Measurements from ENCODE around the gene TMCO6. TPM values are rescaled to one million over a fixed set of nuclear protein-coding genes. Genes with fewer than 3 reads are reported as not detected.
"Not testable (repeated sequence)": the region's sequence is repeated elsewhere in the genome, so short reads cannot be mapped to it uniquely, and the experiment has no call there.

The TMCO6 gene
- total RNA-seq, 1 donor from 2014 or later = 17.8 TPM

GRCh38 chr5:140609126-140609525, 30.1 kb upstream of the TMCO6 start:
- Histone ChIP-seq H3K4me2 (no peak overlapping the region), H3K79me2 (ENCODE audit: low read depth) (no peaks in the 10 kb centered on the region), H3K9me3 (ENCODE audit: low read depth) (no peaks in the 10 kb centered on the region), H4K20me1 (ENCODE audit: low read depth) (no peaks in the 10 kb centered on the region), H3F3A (ENCODE audit: low read depth) (no peaks in the 10 kb centered on the region), H3K27me3 (no peaks in the 10 kb centered on the region), H3K27ac (no peak overlapping the region), H3K9ac (no peak overlapping the region), H3K4me1 (no peaks in the 10 kb centered on the region), H2AFZ (replicated peaks) (no peak overlapping the region), H3K4me3 (no peak overlapping the region), H3K36me3 (no peaks in the 10 kb centered on the region)
- Mint-ChIP-seq H3K36me3 (no peaks in the 10 kb centered on the region), H3K27ac (no peak overlapping the region), H3K27me3 (ENCODE audit: insufficient read depth, low read depth) (peaks cover 3% of the 10 kb centered on the region), H3K4me3 (no peak overlapping the region), H3K9me3 (peaks cover 7% of the 10 kb centered on the region), H3K4me1 (peaks cover 4% of the 10 kb centered on the region)
- TF ChIP-seq EZH2phosphoT487 (IDR thresholded peaks at IDR 0.05) = no peak
- TF ChIP-seq EZH2 (IDR thresholded peaks at IDR 0.05) = no peak
- TF ChIP-seq, protein P1, sequence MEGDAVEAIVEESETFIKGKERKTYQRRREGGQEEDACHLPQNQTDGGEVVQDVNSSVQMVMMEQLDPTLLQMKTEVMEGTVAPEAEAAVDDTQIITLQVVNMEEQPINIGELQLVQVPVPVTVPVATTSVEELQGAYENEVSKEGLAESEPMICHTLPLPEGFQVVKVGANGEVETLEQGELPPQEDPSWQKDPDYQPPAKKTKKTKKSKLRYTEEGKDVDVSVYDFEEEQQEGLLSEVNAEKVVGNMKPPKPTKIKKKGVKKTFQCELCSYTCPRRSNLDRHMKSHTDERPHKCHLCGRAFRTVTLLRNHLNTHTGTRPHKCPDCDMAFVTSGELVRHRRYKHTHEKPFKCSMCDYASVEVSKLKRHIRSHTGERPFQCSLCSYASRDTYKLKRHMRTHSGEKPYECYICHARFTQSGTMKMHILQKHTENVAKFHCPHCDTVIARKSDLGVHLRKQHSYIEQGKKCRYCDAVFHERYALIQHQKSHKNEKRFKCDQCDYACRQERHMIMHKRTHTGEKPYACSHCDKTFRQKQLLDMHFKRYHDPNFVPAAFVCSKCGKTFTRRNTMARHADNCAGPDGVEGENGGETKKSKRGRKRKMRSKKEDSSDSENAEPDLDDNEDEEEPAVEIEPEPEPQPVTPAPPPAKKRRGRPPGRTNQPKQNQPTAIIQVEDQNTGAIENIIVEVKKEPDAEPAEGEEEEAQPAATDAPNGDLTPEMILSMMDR (IDR thresholded peaks at IDR 0.05) = no peak
- no peak for DNase-seq (ENCODE audit: low spot score)

DNA sequence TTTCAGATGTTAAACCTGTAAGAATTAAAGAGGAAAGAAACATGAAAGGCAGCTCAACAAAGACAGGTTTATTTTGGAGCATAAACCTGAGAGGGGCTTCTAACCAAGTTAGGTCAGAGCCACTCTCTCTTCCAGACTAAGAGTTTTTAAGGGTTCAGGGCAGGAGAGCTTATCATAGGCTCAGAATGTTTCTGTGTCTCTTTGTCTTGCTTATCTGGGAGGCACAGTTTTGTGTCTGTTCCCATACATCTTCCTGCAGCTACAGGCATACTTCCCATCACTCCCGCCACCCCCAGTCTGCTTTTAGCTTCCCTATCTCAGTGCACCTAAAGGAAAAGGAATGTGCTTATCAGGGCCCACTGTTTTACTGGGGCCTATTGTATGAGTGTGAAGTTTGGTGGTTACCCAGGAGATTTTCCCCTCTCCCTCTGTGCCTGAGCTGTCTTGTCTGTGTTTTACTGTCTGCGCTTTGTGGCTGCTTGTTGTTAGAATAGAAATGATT, 28.2 kb upstream of the TMCO6 start:
- TF ChIP-seq EZH2phosphoT487 (IDR thresholded peaks at IDR 0.05) (no peak), EZH2 (IDR thresholded peaks at IDR 0.05) (no peak)
- TF ChIP-seq, protein P1 (IDR thresholded peaks at IDR 0.05) = no peak
- H3K9me3 Mint-ChIP-seq = peaks cover 7% of the 10 kb centered on the region
- H3K27ac Mint-ChIP-seq = no peak overlapping the region
- H3K27ac ChIP-seq = no peak overlapping the region
- H3K27me3 ChIP-seq = no peaks in the 10 kb centered on the region
- no peaks in the 10 kb centered on the region for H4K20me1 ChIP-seq (ENCODE audit: low read depth)
- H3K36me3 ChIP-seq = no peaks in the 10 kb centered on the region
- no peaks in the 10 kb centered on the region for H3K9me3 ChIP-seq (ENCODE audit: low read depth)
- DNase-seq (ENCODE audit: low spot score) = no peak
- no peak overlapping the region for H3K9ac ChIP-seq
- H3K4me1 Mint-ChIP-seq = peaks cover 4% of the 10 kb centered on the region
- no peak overlapping the region for H2AFZ ChIP-seq (replicated peaks)
- H3K4me3 ChIP-seq = no peak overlapping the region
- no peak overlapping the region for H3K4me2 ChIP-seq
- H3K4me1 ChIP-seq = no peaks in the 10 kb centered on the region
- no peaks in the 10 kb centered on the region for H3F3A ChIP-seq (ENCODE audit: low read depth)
- peaks cover 8% of the 10 kb centered on the region for H3K27me3 Mint-ChIP-seq (ENCODE audit: insufficient read depth, low read depth)
- peak overlapping the region; percentile 4 for H3K4me3 Mint-ChIP-seq
- no peaks in the 10 kb centered on the region for H3K79me2 ChIP-seq (ENCODE audit: low read depth)
- H3K36me3 Mint-ChIP-seq = no peaks in the 10 kb centered on the region

DNA sequence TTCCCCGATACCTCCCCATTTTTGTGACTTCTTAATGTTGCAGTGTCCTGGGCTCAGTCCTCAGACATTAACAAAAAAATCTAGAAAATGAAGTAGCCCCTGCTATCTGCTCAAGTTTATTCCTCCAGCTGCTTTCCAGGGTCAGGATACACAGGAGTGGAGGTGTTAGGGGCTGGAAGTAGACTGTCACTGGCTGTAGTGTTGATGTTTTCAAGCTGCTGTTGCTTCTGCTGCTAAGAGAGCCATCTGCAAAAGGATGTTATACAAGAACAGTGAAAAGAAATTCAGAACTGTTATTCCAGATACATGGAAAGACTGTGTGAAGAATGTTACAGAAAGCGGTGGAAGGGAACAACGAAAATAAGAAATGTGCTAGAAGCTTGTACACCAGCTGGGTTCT, 16.9 kb upstream of the TMCO6 start:
- Histone ChIP-seq H2AFZ (replicated peaks) (no peak overlapping the region), H3K4me2 (no peak overlapping the region), H3F3A (ENCODE audit: low read depth) (no peaks in the 10 kb centered on the region), H3K36me3 (no peaks in the 10 kb centered on the region), H3K27me3 (no peaks in the 10 kb centered on the region), H3K79me2 (ENCODE audit: low read depth) (no peaks in the 10 kb centered on the region), H4K20me1 (ENCODE audit: low read depth) (no peaks in the 10 kb centered on the region), H3K4me3 (no peak overlapping the region), H3K4me1 (no peaks in the 10 kb centered on the region), H3K9ac (no peak overlapping the region), H3K9me3 (ENCODE audit: low read depth) (peaks cover 8% of the 10 kb centered on the region), H3K27ac (no peak overlapping the region)
- H3K36me3 Mint-ChIP-seq = no peaks in the 10 kb centered on the region
- H3K4me3 Mint-ChIP-seq = no peak overlapping the region
- no peak for DNase-seq (ENCODE audit: low spot score)
- peaks cover 14% of the 10 kb centered on the region for H3K27me3 Mint-ChIP-seq (ENCODE audit: insufficient read depth, low read depth)
- TF ChIP-seq EZH2phosphoT487 (IDR thresholded peaks at IDR 0.05) (no peak), EZH2 (IDR thresholded peaks at IDR 0.05) (no peak)
- TF ChIP-seq, protein P1 (IDR thresholded peaks at IDR 0.05) = no peak
- peaks cover 9% of the 10 kb centered on the region for H3K9me3 Mint-ChIP-seq
- H3K27ac Mint-ChIP-seq = no peak overlapping the region
- no peaks in the 10 kb centered on the region for H3K4me1 Mint-ChIP-seq

DNA sequence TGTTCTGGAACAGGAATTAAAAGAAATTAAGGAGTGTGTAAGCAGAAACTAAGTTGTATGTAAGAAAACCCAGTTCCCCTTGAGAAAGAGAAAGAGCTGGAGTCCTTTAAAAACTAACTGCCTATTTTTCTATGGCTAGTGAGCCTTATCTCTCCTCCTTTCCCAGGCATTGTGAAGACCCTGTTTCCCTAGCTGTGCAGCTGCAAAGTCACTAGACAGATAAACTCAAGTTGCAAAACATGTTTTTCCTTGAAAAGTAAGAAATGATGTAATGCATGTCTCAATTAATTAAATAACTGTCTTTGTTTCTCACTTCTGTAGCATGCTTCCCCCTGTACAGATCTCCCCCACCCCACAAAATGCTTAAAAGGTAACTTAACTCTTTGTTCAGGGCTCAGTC, 16.2 kb upstream of the TMCO6 start:
- not testable (repeated sequence) for H3K36me3 Mint-ChIP-seq; H2AFZ ChIP-seq (replicated peaks); DNase-seq (ENCODE audit: low spot score); H3K9ac ChIP-seq; H3K27me3 ChIP-seq; H3K27ac ChIP-seq; H4K20me1 ChIP-seq (ENCODE audit: low read depth); H3K36me3 ChIP-seq; H3K27ac Mint-ChIP-seq; H3K4me2 ChIP-seq; H3K79me2 ChIP-seq (ENCODE audit: low read depth); H3K4me3 ChIP-seq; H3F3A ChIP-seq (ENCODE audit: low read depth); H3K4me1 ChIP-seq; H3K4me1 Mint-ChIP-seq; H3K4me3 Mint-ChIP-seq
- H3K9me3 ChIP-seq (ENCODE audit: low read depth) = peaks cover 13% of the 10 kb centered on the region
- Mint-ChIP-seq H3K9me3 (peaks cover 15% of the 10 kb centered on the region), H3K27me3 (ENCODE audit: insufficient read depth, low read depth) (peaks cover 14% of the 10 kb centered on the region)

DNA sequence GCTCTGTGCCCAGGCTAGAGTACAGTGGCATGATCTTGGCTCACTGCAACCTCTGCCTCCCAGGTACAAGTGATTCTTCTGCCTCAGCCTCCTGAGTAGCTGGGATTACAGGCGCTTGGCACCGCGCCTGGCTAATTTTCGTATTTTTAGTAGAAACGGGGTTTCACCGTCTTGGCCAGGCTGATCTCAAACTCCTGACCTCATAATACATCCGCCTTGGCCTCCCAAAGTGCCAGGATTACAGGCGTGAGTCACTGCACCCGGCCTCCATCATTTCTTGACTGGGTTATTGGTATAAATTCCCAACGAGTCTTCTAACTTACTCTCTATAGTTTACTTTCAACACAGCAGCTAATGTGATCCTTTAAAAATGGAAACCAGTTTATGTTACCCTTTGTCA, 14.4 kb upstream of the TMCO6 start:
- H4K20me1 ChIP-seq (ENCODE audit: low read depth); DNase-seq (ENCODE audit: low spot score); H3K4me1 ChIP-seq; H3K27ac ChIP-seq; H3K4me3 Mint-ChIP-seq; H3K9ac ChIP-seq; H3K79me2 ChIP-seq (ENCODE audit: low read depth); H3K27ac Mint-ChIP-seq; H3K27me3 ChIP-seq; H3K36me3 ChIP-seq; H3K4me2 ChIP-seq; H3K4me1 Mint-ChIP-seq; H2AFZ ChIP-seq (replicated peaks); H3K36me3 Mint-ChIP-seq; H3K4me3 ChIP-seq; H3F3A ChIP-seq (ENCODE audit: low read depth): not testable (repeated sequence)
- Mint-ChIP-seq H3K27me3 (ENCODE audit: insufficient read depth, low read depth) (peaks cover 14% of the 10 kb centered on the region), H3K9me3 (peaks cover 23% of the 10 kb centered on the region)
- peaks cover 13% of the 10 kb centered on the region for H3K9me3 ChIP-seq (ENCODE audit: low read depth)
